HUES64 (cell line): ENCODE results near the gene NUAK1.

Source experiments
- H3K27ac ChIP-seq: 2 replicates; pipeline ENCODE4 v1.7.0; 2013; ENCODE audit warnings: low read depth, low read length, inconsistent platforms
- H3K27me3 ChIP-seq: 2 replicates; pipeline ENCODE4 v1.6.1; 2013; ENCODE audit warnings: mild to moderate bottlenecking, low read length; ENCODE audit not compliant: insufficient read depth
- H3K36me3 ChIP-seq: 2 replicates; pipeline ENCODE4 v1.6.1; 2013; ENCODE audit warnings: mild to moderate bottlenecking, low read length; ENCODE audit not compliant: insufficient read depth
- H3K4me1 ChIP-seq: 2 replicates; pipeline ENCODE4 v1.6.1; 2013; ENCODE audit warnings: mild to moderate bottlenecking, low read length, moderate library complexity; ENCODE audit not compliant: insufficient read depth
- H3K4me3 ChIP-seq: 2 replicates; pipeline ENCODE4 v1.5.1; 2013; ENCODE audit warnings: mild to moderate bottlenecking, low read length, moderate library complexity
- H3K9ac ChIP-seq: 2 replicates; pipeline ENCODE4 v1.6.1; 2013; ENCODE audit warnings: mild to moderate bottlenecking, low read depth, low read length
- H3K9me3 ChIP-seq: 2 replicates; pipeline ENCODE4 v1.6.1; 2013; ENCODE audit warnings: low read depth, low read length; ENCODE audit not compliant: insufficient read depth
- WGBS: fragments of 150-250, 120-280 bp; methylation state at CpG from one replicate; pipeline ENCODE4 v1.1.7; 2013; ENCODE audit warnings: missing lambda C conversion rate; 5-methylcytosine and 5-hydroxymethylcytosine counted together

Gene NUAK1

DNA sequence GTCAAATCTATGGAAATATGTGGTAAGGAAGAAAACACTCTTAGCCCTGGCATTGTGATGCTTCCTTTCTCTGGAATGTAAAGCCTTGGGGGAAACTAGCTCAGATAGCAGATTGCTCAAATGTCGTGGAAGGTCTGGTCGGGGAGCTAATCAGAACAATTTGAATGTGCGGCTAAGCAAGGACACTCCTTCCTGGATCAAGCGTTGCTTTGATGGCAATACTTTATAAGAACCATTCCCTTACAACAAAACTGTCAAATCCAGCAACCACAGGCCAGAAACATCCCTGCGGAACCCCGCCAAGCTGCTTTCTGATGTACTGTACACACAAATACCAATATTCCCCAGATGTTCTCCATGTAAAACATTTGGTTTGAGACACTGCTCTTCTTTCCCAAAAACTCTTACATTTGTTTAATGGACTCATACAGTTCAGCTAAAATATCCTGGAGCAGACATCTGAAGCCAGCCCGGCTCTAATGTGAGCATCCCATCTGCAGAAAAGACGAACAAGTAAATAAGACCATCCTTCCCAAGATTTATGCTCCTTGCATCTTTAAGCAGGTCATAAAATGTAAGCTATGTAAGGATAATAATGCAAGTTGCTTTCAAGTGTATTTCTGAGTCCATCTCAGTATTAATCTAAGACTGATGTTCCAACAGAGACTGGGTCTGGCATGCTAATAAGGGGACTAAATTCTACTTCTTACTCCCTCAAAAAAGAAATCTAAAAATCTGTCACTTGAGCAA lies 20.2 kb downstream of the NUAK1 start:
- no peaks in the 10 kb centered on the region for H3K9me3 ChIP-seq
- H3K9ac ChIP-seq, result no peak overlapping the region
- no peaks in the 10 kb centered on the region for H3K27me3 ChIP-seq
- no peak overlapping the region for H3K4me3 ChIP-seq
- H3K27ac ChIP-seq, result no peak overlapping the region
- no peaks in the 10 kb centered on the region for H3K36me3 ChIP-seq
- 91% methylated on average over 8 of the region's 8 CpGs for WGBS
- peaks cover 36% of the 10 kb centered on the region for H3K4me1 ChIP-seq

DNA sequence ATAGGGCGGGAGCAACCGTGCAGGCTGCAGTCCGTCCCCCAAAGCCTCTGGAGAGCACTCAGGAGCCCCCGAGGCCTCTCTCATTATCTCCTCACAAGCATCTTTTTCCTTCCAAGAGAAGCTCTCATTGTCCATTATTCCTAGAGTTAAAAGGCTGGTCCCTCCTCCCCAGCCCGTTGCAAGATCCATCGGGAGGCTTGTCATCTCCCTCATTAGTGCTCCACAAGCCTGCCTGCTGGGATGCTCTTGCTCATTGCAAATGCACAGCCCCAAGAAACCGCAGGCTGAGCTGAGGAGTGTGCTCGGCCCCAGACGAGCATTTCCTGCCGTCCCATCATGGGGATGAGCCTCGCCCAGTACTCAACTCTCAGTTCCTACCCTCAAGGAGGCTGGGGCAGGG lies 23.3 kb downstream of the NUAK1 start:
- H3K4me1 ChIP-seq, result peaks cover 55% of the 10 kb centered on the region
- no peaks in the 10 kb centered on the region for H3K36me3 ChIP-seq
- no peak overlapping the region for H3K9ac ChIP-seq
- no peak overlapping the region for H3K4me3 ChIP-seq
- no peaks in the 10 kb centered on the region for H3K9me3 ChIP-seq
- H3K27ac ChIP-seq, result no peak overlapping the region
- H3K27me3 ChIP-seq, result no peaks in the 10 kb centered on the region
- WGBS, result 53% methylated on average over 11 of the region's 11 CpGs

DNA sequence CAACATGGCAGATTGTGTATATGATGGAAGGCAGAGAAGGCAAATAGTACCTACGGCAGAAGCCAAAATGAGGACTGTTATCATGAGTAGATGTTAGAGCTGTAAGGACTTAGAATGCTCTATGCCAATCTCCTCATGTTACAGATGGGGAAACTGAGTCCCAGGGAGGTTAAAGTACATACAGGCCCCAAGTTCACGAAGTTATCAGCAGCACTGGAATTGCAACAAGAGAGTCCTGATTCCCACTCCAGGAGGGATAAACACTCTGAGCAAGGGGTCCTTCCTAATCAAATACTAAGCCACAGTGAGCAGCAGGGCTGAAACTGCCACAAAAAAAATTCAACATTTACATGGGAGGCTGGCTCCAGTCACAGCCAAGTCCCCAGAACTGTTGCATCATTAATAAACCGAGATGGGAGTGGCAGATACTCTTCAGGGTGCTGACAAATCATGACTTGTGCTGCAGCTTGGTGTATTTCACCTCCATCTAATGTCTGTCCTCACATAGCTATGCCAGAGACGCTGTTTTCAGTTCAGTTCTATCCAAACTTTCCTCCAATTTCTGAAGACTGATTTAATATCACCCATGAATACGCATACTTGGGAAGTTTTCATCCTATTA lies 24.2 kb downstream of the NUAK1 start:
- Histone ChIP-seq H3K36me3 (no peaks in the 10 kb centered on the region), H3K4me3 (no peak overlapping the region), H3K9ac (no peak overlapping the region), H3K4me1 (peaks cover 57% of the 10 kb centered on the region), H3K27me3 (no peaks in the 10 kb centered on the region), H3K27ac (no peak overlapping the region), H3K9me3 (no peaks in the 10 kb centered on the region)
- WGBS, result 90% methylated on average over 5 of the region's 5 CpGs

DNA sequence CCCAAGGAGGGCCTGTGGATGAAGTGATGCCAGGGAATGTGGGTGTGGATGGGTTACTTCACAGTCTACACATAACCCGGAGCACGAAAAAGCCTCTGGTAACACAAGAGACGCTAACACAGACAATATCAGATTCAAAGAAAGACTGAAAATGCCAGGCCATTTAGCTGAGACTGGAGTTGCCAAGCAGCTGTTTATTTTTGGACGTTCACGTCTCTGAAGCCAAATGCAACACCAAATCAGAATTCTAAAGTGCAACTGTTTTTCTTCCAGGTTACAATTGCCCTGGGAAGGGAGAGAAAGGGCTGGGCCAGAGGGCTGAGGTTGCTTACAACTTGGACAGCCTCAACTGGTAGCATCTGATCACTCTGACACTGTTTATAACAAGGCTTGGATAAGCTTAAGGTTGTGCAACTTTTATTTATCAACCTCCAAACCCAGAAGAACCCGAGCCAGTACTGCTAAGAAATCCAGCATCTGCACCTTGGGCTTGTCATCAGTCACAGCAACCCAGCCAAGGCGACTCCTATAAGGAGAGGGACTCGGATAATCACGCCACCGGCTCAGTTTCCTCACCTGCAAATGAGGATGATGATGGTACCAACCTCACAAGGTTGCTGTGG lies 24.8 kb downstream of the NUAK1 start:
- Histone ChIP-seq H3K27ac (no peak overlapping the region), H3K4me3 (no peak overlapping the region), H3K4me1 (peaks cover 57% of the 10 kb centered on the region), H3K9me3 (no peaks in the 10 kb centered on the region), H3K9ac (no peak overlapping the region), H3K36me3 (no peaks in the 10 kb centered on the region), H3K27me3 (no peaks in the 10 kb centered on the region)
- WGBS, result 95% methylated on average over 10 of the region's 10 CpGs

DNA sequence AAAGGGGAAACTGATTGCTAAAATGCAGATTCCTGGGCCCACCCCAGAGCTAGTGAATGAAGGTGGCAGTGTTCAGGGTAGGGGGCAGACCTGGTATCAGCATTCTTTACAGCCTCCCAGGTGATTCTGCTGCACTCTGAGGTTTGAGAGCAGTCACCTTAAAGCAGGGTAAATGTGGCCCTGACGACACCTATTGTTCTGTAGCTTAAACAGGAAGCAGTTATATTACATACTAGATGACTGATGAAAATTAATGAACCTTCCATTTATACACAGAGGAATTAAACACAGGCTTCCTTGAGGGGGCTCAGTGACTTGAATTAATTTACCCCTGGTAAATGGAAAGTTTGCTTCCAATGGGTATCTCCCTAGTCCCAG lies 25.3 kb downstream of the NUAK1 start:
- Histone ChIP-seq H3K4me1 (peaks cover 57% of the 10 kb centered on the region), H3K27ac (no peak overlapping the region), H3K9me3 (no peaks in the 10 kb centered on the region), H3K9ac (no peak overlapping the region), H3K36me3 (no peaks in the 10 kb centered on the region), H3K27me3 (no peaks in the 10 kb centered on the region), H3K4me3 (no peak overlapping the region)
- WGBS, result 100% methylated on average over 1 of the region's 1 CpG

DNA sequence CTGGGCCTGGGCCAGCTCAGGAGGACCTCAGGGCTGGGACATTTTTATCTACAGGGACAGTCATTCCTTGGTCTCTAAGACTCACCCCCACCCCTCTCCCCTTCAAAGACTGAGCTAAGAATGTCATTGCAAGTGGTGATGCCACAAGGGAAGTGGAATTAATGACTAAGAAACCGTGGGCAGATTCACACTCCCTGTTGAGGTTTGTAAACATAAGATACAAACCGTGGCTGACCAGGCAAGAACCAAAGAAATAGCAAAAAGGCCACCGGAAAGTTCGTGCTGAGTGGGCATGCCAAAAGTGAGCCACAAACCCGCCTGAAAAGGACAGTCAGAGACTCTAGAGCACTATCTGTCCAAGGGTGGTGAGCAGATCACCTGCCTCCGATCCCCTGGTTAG lies 25.7 kb downstream of the NUAK1 start:
- WGBS, result 71% methylated on average over 6 of the region's 6 CpGs
- no peak overlapping the region for H3K9ac ChIP-seq
- H3K27ac ChIP-seq, result no peak overlapping the region

DNA sequence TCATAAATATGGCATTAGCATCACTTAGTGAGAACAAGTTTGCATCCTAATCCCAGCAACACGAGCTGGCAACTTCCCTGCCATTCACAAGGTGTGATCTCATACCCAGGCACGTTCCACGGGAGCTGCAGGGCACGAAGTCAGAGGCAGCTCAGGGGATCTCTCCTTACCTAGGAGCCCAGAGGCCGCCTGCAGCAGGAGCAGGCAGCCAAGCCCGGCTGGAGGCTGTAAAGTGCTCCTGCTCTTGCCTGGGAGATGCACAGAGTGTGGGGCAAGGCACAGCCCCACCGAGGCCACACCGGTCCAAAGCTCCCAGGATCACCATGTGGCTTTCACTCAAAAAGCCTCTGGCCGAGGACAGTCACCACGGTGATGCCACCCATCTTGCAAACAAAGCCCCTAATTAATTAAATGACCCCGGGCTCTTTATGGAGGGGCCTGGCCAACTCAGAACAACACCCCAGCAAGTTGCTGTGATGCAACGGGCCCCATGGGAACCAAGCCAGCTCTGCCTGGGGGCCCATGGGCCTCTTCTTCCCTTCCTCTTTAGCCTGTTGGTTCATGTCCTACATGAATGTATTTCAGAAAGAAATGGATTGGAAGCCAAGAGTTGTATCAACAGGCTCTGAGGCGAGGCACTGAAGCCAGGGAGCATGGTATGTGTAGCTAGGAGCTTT lies 26.5 kb downstream of the NUAK1 start:
- Histone ChIP-seq H3K9ac (no peak overlapping the region), H3K27ac (no peak overlapping the region), H3K4me3 (no peak overlapping the region), H3K4me1 (peaks cover 63% of the 10 kb centered on the region), H3K36me3 (no peaks in the 10 kb centered on the region), H3K9me3 (no peaks in the 10 kb centered on the region), H3K27me3 (no peaks in the 10 kb centered on the region)
- 61% methylated on average over 13 of the region's 13 CpGs for WGBS

More for the DNA sequence above, 25.7 kb downstream of the NUAK1 start:
- H3K4me1 ChIP-seq, result peaks cover 57% of the 10 kb centered on the region
- H3K4me3 ChIP-seq, result no peak overlapping the region
- H3K27me3 ChIP-seq, result no peaks in the 10 kb centered on the region
- no peaks in the 10 kb centered on the region for H3K9me3 ChIP-seq
- no peaks in the 10 kb centered on the region for H3K36me3 ChIP-seq

DNA sequence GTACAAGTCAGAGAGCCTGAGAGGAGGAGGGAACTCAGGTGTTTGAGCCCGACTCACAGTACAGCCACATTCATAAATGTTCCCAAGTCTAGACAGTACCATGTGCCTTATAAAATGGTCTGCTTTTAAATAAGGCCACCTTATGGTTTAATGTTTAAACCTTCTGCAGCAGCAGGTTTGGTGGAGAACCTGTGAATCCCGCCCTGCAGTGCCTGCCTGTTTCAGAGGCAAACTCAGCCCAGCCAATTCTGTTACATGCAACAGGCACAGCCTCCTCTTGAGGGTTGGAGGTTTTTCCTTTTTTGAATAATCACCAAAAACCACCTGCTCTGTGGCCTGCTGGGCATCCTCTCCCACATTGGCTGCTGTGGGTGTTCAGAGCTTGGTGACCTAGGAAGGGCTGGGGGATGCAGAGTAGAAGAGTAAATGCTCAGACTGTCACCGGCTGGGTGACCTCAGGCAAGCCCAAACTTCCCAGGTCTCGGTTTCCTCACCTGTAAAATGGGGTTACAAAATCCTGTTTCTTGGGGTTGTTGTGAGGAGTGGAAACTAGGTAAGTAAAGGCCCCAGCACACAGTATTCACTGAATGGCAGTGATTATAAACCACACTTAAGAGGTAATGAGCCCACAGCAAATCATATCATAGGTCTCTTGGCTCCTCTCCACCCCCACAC lies 28.0 kb downstream of the NUAK1 start:
- H3K27ac ChIP-seq, result peak overlapping the region; percentile 29; the same call in 1 of the 2 replicates
- H3K4me1 ChIP-seq, result peaks cover 73% of the 10 kb centered on the region
- no peak overlapping the region for H3K9ac ChIP-seq
- no peak overlapping the region for H3K4me3 ChIP-seq
- WGBS, result 79% methylated on average over 4 of the region's 4 CpGs
- no peaks in the 10 kb centered on the region for H3K9me3 ChIP-seq
- no peaks in the 10 kb centered on the region for H3K27me3 ChIP-seq
- no peaks in the 10 kb centered on the region for H3K36me3 ChIP-seq

DNA sequence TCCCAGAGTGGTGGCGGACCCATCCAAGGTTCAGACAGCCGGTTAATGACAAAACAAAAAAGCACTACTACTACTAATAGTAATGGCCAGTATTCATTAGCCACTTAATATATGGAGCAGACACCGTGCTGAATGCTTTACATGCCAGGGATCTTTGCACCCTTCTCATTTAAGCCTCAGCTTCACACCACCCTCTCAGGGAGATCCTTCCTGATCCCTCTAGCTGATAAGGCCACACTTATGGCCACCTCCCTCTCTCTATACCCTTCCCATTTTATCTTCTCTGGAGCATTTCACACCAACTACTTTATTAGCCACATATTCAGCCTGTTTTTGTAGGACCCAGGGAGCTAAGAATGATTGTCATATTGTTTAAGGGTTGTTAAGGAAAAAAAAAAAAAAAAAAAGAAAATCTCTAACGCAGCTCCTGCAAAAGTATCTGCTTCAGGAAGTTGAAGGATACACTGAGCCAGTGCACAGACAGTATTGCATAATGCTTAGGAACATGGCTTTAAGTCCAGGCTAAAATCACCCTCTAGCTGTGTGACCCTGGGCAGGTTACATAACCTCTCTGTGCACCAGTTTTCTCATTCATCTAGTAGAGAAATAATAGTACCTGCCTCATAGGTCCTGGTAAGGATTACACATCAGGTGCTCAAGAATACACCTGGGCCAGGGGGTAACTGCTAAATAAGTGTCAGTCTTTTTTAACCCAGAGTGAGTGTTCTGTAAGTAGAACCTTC lies 29.4 kb downstream of the NUAK1 start:
- H3K4me3 ChIP-seq, result no peak overlapping the region
- H3K4me1 ChIP-seq, result peaks cover 64% of the 10 kb centered on the region
- no peaks in the 10 kb centered on the region for H3K27me3 ChIP-seq
- H3K27ac ChIP-seq, result peak overlapping the region; percentile 87; the same call in 1 of the 2 replicates
- H3K36me3 ChIP-seq, result peaks cover 8% of the 10 kb centered on the region; the same call in 1 of the 2 replicates
- WGBS, result 67% methylated on average over 4 of the region's 4 CpGs
- H3K9ac ChIP-seq, result no peak overlapping the region
- H3K9me3 ChIP-seq, result no peaks in the 10 kb centered on the region

GRCh38 chr12:106108185-106108835 lies 30.4 kb downstream of the NUAK1 start:
- Histone ChIP-seq H3K4me3 (no peak overlapping the region), H3K9me3 (no peaks in the 10 kb centered on the region), H3K27ac (peak overlapping the region; percentile 87), H3K36me3 (peaks cover 10% of the 10 kb centered on the region; the same call in 1 of the 2 replicates), H3K9ac (peak overlapping the region; percentile 27; the same call in 1 of the 2 replicates), H3K27me3 (no peaks in the 10 kb centered on the region), H3K4me1 (peaks cover 61% of the 10 kb centered on the region)
- 41% methylated on average over 3 of the region's 4 CpGs for WGBS
